ENCODE results near the gene ZHX3.
A peak's percentile ranks its signal among the peaks of the same experiment; 100 is the strongest.
"Not testable (repeated sequence)": the region's sequence is repeated elsewhere in the genome, so short reads cannot be mapped to it uniquely, and the experiment has no call there.

ZHX3 gene

DNA sequence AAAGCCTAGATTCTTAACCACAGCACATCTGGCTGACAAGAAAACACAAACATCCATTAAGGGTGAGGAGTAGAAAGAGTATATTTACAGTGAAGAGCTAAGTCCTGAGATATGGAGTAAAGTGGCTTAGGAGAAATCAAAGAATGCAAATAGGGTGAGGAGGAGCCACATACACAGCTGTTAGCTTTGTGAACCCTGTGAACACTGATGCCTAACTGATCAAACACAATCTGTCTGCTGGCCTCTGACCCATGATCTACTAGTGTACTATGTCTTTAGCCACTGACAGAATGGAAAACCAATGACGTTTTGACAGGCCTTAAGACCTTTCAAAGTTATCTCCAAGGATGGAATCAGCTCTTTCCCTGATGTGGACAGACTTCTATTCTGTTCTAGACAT, 75.2 kb downstream of the ZHX3 start:
- H3K9me3 ChIP-seq (ENCODE audit: insufficient read depth, low read depth, low read length) = no peaks in the 10 kb centered on the region

DNA sequence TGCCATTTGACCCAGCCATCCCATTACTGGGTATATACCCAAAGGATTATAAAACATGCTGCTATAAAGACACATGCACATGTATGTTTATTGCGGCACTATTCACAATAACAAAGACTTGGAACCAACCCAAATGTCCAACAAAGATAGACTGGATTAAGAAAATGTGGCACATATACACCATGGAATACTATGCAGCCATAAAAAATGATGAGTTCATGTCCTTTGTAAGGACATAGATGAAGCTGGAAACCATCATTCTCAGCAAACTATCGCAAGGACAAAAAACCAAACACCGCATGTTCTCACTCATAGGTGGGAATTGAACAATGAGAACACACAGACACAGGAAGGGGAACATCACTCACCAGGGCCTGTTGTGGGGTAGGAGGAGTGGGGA, 80.3 kb downstream of the ZHX3 start:
- not testable (repeated sequence) for H3K9me2 ChIP-seq (replicated peaks; ENCODE audit: low read depth, low read length); H3K79me2 ChIP-seq (ENCODE audit: insufficient read depth, low read length); H3K4me3 ChIP-seq (ENCODE audit: low read length, poor library complexity, severe bottlenecking); H3K36me3 ChIP-seq (ENCODE audit: insufficient read depth, low read length); H3K9ac ChIP-seq (ENCODE audit: low read depth, low read length, poor library complexity, severe bottlenecking); H3K4me2 ChIP-seq (ENCODE audit: low read depth, low read length, poor library complexity, severe bottlenecking); H3K9me3 ChIP-seq (ENCODE audit: insufficient read depth, low read depth, low read length); H3K27me3 ChIP-seq (ENCODE audit: insufficient read depth, low read length, poor library complexity, severe bottlenecking); H3F3A ChIP-seq (ENCODE audit: low read depth); H4K20me1 ChIP-seq (ENCODE audit: insufficient read depth, low read length, poor library complexity, severe bottlenecking); H2AFZ ChIP-seq (ENCODE audit: low read length)
- peaks cover 27% of the 10 kb centered on the region for H3K4me1 ChIP-seq (ENCODE audit: insufficient read depth, low read length, poor library complexity, severe bottlenecking)

More for the DNA sequence above, 75.2 kb downstream of the ZHX3 start:
- Histone ChIP-seq H3K9ac (ENCODE audit: low read depth, low read length, poor library complexity, severe bottlenecking) (no peak overlapping the region), H3K4me3 (ENCODE audit: low read length, poor library complexity, severe bottlenecking) (peak overlapping the region; percentile 13), H3K4me2 (ENCODE audit: low read depth, low read length, poor library complexity, severe bottlenecking) (peak overlapping the region; percentile 42), H3F3A (ENCODE audit: low read depth) (no peaks in the 10 kb centered on the region; the same call in 1 of the 2 replicates), H3K27me3 (ENCODE audit: insufficient read depth, low read length, poor library complexity, severe bottlenecking) (no peaks in the 10 kb centered on the region), H3K9me2 (replicated peaks; ENCODE audit: low read depth, low read length) (no peaks in the 10 kb centered on the region), H2AFZ (ENCODE audit: low read length) (no peak overlapping the region), H3K4me1 (ENCODE audit: insufficient read depth, low read length, poor library complexity, severe bottlenecking) (peaks cover 48% of the 10 kb centered on the region), H3K36me3 (ENCODE audit: insufficient read depth, low read length) (no peaks in the 10 kb centered on the region), H3K79me2 (ENCODE audit: insufficient read depth, low read length) (no peaks in the 10 kb centered on the region), H4K20me1 (ENCODE audit: insufficient read depth, low read length, poor library complexity, severe bottlenecking) (no peaks in the 10 kb centered on the region)
- no peak for TF ChIP-seq EZH2phosphoT487 (IDR thresholded peaks at IDR 0.05; ENCODE audit: borderline replicate concordance)
- TF ChIP-seq, protein P1, sequence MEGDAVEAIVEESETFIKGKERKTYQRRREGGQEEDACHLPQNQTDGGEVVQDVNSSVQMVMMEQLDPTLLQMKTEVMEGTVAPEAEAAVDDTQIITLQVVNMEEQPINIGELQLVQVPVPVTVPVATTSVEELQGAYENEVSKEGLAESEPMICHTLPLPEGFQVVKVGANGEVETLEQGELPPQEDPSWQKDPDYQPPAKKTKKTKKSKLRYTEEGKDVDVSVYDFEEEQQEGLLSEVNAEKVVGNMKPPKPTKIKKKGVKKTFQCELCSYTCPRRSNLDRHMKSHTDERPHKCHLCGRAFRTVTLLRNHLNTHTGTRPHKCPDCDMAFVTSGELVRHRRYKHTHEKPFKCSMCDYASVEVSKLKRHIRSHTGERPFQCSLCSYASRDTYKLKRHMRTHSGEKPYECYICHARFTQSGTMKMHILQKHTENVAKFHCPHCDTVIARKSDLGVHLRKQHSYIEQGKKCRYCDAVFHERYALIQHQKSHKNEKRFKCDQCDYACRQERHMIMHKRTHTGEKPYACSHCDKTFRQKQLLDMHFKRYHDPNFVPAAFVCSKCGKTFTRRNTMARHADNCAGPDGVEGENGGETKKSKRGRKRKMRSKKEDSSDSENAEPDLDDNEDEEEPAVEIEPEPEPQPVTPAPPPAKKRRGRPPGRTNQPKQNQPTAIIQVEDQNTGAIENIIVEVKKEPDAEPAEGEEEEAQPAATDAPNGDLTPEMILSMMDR (conservative IDR thresholded peaks at IDR 0.05; ENCODE audit: low read length) = no peak

DNA sequence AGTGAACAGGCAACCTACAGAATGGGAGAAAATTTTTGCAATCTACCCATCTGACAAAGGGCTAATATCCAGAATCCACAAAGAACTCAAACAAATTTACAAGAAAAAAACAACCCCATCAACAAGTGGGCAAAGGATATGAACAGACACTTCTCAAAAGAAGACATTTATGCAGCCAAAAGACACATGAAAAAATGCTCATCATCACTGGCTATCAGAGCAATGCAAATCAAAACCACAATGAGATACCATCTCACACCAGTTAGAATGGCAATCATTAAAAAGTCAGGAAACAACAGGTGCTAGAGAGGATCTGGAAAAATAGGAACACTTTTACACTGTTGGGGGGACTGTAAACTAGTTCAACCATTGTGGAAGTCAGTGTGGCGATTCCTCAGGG, 80.7 kb downstream of the ZHX3 start:
- not testable (repeated sequence) for H3K27me3 ChIP-seq (ENCODE audit: insufficient read depth, low read length, poor library complexity, severe bottlenecking); H3K9me3 ChIP-seq (ENCODE audit: insufficient read depth, low read depth, low read length); H3K79me2 ChIP-seq (ENCODE audit: insufficient read depth, low read length); H4K20me1 ChIP-seq (ENCODE audit: insufficient read depth, low read length, poor library complexity, severe bottlenecking); H3K9me2 ChIP-seq (replicated peaks; ENCODE audit: low read depth, low read length); H2AFZ ChIP-seq (ENCODE audit: low read length); H3K4me2 ChIP-seq (ENCODE audit: low read depth, low read length, poor library complexity, severe bottlenecking); H3K9ac ChIP-seq (ENCODE audit: low read depth, low read length, poor library complexity, severe bottlenecking); H3F3A ChIP-seq (ENCODE audit: low read depth); H3K36me3 ChIP-seq (ENCODE audit: insufficient read depth, low read length); H3K4me3 ChIP-seq (ENCODE audit: low read length, poor library complexity, severe bottlenecking)
- H3K4me1 ChIP-seq (ENCODE audit: insufficient read depth, low read length, poor library complexity, severe bottlenecking) = peaks cover 27% of the 10 kb centered on the region

DNA sequence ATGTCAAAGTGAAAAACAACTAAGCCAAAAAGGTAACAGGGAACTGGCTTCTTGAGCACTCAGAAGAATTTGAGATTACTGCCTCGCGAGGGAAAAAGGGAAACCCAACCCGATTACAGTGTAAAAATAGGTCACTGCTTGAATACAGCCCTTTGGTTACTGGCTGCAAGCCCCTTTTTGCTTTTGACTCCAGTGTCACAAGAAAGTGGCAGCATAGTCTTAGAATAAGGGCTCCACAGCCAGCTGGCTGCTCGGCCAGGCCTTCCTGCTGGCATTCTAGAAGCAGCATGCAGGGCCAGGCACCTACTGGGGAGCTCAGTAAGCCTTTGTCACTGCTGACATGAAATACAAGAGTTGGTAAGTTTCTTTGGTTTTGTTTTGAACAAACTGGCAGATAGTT, 83.0 kb downstream of the ZHX3 start:
- no peaks in the 10 kb centered on the region for H4K20me1 ChIP-seq (ENCODE audit: insufficient read depth, low read length, poor library complexity, severe bottlenecking)

More for the DNA sequence above, 83.0 kb downstream of the ZHX3 start:
- Histone ChIP-seq H3K4me3 (ENCODE audit: low read length, poor library complexity, severe bottlenecking) (no peak overlapping the region), H3K9me3 (ENCODE audit: insufficient read depth, low read depth, low read length) (no peaks in the 10 kb centered on the region), H3K4me1 (ENCODE audit: insufficient read depth, low read length, poor library complexity, severe bottlenecking) (peaks cover 37% of the 10 kb centered on the region), H2AFZ (ENCODE audit: low read length) (no peak overlapping the region), H3K27me3 (ENCODE audit: insufficient read depth, low read length, poor library complexity, severe bottlenecking) (no peaks in the 10 kb centered on the region), H3F3A (ENCODE audit: low read depth) (no peaks in the 10 kb centered on the region; the same call in 1 of the 2 replicates), H3K4me2 (ENCODE audit: low read depth, low read length, poor library complexity, severe bottlenecking) (no peak overlapping the region), H3K79me2 (ENCODE audit: insufficient read depth, low read length) (no peaks in the 10 kb centered on the region), H3K9me2 (replicated peaks; ENCODE audit: low read depth, low read length) (no peaks in the 10 kb centered on the region), H3K9ac (ENCODE audit: low read depth, low read length, poor library complexity, severe bottlenecking) (no peak overlapping the region), H3K36me3 (ENCODE audit: insufficient read depth, low read length) (no peaks in the 10 kb centered on the region)
- no peak for TF ChIP-seq EZH2phosphoT487 (IDR thresholded peaks at IDR 0.05; ENCODE audit: borderline replicate concordance)
- TF ChIP-seq, protein P1 (conservative IDR thresholded peaks at IDR 0.05; ENCODE audit: low read length) = no peak
